Large intestine (tissue), 3 donors: ENCODE data around the gene NOC3L. TPM values are rescaled to one million over a fixed set of nuclear protein-coding genes. Genes with fewer than 3 reads are reported as not detected.
"Not testable (repeated sequence)": the region's sequence is repeated elsewhere in the genome, so short reads cannot be mapped to it uniquely, and the experiment has no call there.

Experiments used
- DNase-seq, 2 donors: peaks; one replicate each; pipeline versions ENCODE4 v3.0.0 to v3.0.0-alpha.2; 2013
- H3K27ac ChIP-seq: one replicate; pipeline ENCODE4 v1.5.1; 2013; ENCODE audit warnings: low read length
- H3K27me3 ChIP-seq: 2 replicates; pipeline ENCODE4 v1.6.1; 2013; ENCODE audit warnings: low read length; ENCODE audit not compliant: control insufficient read depth, insufficient read depth
- H3K36me3 ChIP-seq: 2 replicates; pipeline ENCODE4 v1.6.1; 2013; ENCODE audit warnings: low read length; ENCODE audit not compliant: control insufficient read depth, insufficient read depth
- H3K4me1 ChIP-seq: one replicate; pipeline ENCODE4 v1.6.1; 2013; ENCODE audit warnings: low read length; ENCODE audit not compliant: control insufficient read depth, insufficient read depth
- H3K4me3 ChIP-seq: one replicate; pipeline ENCODE4 v1.5.1; 2013; ENCODE audit warnings: low read length
- H3K9me3 ChIP-seq: one replicate; pipeline ENCODE4 v1.6.1; 2013; ENCODE audit warnings: mild to moderate bottlenecking, low read depth, low read length, moderate library complexity; ENCODE audit not compliant: control insufficient read depth
- WGBS: methylation state at CpG from one replicate; pipeline ENCODE4 v1.1.5; 2013; ENCODE audit warnings: low lambda C conversion rate; ENCODE audit not compliant: insufficient coverage; 5-methylcytosine and 5-hydroxymethylcytosine counted together
- polyA plus RNA-seq: library from polyadenylated mRNA; unstranded; fragments of 120-200 nt; gene quantifications from one replicate; pipeline ENCODE4 v1.2.1, GENCODE V29; 2013

NOC3L gene
- polyA plus RNA-seq, 1 donor, result 13.7 TPM

DNA sequence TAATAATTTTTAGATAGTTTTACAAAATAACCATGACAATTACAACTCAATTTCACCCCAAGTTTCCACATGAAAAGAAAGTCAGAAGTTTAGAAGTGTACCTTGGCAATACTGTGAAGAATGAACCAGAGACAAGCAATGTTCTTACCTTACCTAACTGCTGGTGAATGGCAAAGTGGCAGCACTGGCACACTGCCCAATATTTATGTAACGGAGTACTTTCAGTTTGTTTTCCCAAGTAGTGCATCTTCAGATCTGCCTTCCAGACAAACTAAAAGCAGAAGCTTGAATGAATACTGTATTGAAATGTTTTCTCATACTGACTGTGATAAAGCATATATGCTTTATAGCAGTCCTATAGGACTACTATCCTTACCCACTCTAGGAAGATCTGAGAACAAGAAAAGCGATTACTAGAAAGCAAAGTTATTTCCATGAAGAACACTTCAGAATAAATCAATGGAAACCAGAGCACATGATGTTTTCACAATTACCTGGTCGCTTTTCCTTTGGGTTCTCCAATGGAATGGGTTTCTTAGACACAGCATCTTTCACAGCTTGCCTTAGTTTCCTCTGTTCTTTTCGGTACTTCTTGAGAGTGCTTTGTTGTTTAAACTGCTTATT, 1.5 kb downstream of the NOC3L start:
- no peak for DNase-seq
- Histone ChIP-seq H3K36me3 (peaks cover 22% of the 10 kb centered on the region), H3K4me1 (peaks cover 9% of the 10 kb centered on the region), H3K4me3 (no peak overlapping the region), H3K27me3 (no peaks in the 10 kb centered on the region), H3K9me3 (no peaks in the 10 kb centered on the region), H3K27ac (no peak overlapping the region)
- 100% methylated on average over 1 of the region's 4 CpGs for WGBS

DNA sequence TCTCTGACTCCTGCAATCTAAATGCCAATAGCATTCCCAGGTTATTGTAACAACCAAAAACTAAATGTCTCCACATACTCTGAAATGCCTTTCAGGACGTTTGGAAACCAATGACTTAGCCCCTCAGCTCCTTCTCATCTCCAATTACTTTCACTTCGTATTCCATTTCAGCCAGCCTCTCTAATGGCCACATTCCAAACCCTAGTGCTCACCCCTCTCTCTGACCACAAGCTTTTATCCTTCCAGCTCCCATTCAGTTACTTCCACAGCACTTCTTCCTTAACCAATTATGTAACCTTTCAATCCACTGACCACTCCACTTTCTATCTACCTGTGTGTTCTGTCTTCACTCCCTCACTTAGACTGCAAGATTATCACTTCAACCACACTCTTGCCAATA, 4.3 kb downstream of the NOC3L start:
- H3K9me3 ChIP-seq, result no peaks in the 10 kb centered on the region
- 78% methylated on average over 2 of the region's 2 CpGs for WGBS
- H3K27me3 ChIP-seq, result no peaks in the 10 kb centered on the region
- H3K4me3 ChIP-seq, result no peak overlapping the region
- H3K27ac ChIP-seq, result no peak overlapping the region
- no peak for DNase-seq
- H3K36me3 ChIP-seq, result peaks cover 30% of the 10 kb centered on the region
- H3K4me1 ChIP-seq, result peaks cover 9% of the 10 kb centered on the region

DNA sequence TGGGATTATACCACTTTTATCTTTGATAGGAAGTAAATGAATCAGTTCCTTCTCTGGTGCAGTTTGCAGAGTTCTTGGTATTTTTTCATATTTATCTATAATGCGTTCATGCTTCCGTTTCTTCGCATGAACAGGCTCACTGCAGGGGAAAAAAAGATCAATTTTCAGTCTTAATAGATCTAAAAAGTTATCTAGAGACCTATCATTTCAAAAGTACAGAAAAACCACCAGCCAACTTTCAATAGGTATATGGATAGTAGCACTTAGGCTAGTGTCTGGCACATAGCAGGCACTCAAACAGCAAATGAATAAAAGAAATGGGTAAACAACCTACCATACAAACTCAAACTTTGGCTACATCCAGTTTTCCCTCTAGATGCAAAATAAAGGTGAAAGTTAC, 5.5 kb downstream of the NOC3L start:
- peaks cover 36% of the 10 kb centered on the region for H3K36me3 ChIP-seq
- DNase-seq, result no peak
- H3K4me1 ChIP-seq, result peaks cover 6% of the 10 kb centered on the region
- H3K9me3 ChIP-seq, result no peaks in the 10 kb centered on the region
- H3K4me3 ChIP-seq, result no peak overlapping the region
- WGBS, result 94% methylated on average over 3 of the region's 3 CpGs
- H3K27me3 ChIP-seq, result no peaks in the 10 kb centered on the region
- H3K27ac ChIP-seq, result no peak overlapping the region

DNA sequence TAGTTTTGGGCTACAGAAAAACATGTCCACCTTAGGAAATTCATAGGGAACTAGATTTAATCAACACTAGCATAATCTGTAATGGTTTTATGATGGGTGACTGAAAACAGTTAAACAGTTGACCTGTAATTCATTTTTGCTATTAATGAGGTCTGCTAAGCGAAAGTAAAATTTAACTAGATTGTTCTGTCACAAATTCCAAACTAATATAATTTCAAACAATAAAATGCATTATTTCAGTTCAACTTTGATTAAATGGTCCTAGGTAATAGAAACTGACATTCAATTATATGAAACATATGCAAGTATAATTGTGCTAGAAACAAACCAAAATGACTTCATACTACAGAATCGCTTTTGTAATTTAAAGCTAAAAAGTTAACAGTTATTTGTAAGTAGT, 6.9 kb downstream of the NOC3L start:
- H3K27me3 ChIP-seq, result no peaks in the 10 kb centered on the region
- WGBS, result 100% methylated on average over 2 of the region's 2 CpGs
- no peak overlapping the region for H3K27ac ChIP-seq
- no peaks in the 10 kb centered on the region for H3K9me3 ChIP-seq
- H3K36me3 ChIP-seq, result peaks cover 44% of the 10 kb centered on the region
- no peak overlapping the region for H3K4me3 ChIP-seq
- no peaks in the 10 kb centered on the region for H3K4me1 ChIP-seq
- no peak for DNase-seq

DNA sequence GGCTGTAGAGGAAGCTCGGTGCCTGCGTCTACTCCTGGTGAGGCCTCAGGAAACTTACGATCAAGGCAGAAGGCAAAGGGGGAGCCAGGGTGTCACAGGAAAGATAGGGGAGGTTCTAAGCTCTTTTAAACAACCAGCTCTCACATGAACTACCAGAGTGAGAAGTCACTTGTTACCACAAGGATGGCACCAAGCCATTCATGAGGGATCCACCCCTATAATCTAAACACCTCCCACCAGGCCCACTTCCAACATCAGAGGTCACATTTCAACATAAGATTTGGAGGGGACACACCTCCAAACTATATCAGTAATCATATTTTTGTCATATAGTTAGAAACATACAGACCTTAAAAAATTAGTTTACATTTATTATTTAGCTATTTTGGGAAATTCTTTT, 9.4 kb downstream of the NOC3L start:
- H3K4me1 ChIP-seq, result no peaks in the 10 kb centered on the region
- H3K36me3 ChIP-seq, result peaks cover 40% of the 10 kb centered on the region
- H3K4me3 ChIP-seq, result no peak overlapping the region
- H3K27me3 ChIP-seq, result no peaks in the 10 kb centered on the region
- no peak for DNase-seq
- H3K27ac ChIP-seq, result no peak overlapping the region
- no CpG with 5 or more reads among the region's 3 CpGs for WGBS
- H3K9me3 ChIP-seq, result no peaks in the 10 kb centered on the region

DNA sequence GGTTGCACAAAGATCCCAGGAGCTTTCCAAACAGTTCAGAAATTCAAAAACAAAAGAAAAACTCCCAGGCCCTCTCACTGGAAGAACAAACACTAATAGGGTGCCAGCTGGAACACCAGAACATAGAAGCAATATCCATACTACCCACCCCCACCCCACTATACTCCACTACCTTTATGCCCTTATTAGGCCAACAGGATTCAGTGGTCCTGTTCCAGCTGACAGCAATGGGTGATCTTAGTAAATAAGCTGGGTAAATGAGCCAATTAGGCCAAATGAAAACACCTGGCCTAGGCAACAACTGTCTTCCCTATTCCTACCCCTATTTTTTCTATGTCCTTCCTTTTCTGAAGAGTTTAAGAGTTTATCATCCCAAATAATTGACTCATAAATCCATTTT, 11.7 kb downstream of the NOC3L start:
- DNase-seq, result no peak
- Histone ChIP-seq H3K36me3 (peaks cover 33% of the 10 kb centered on the region), H3K27me3 (no peaks in the 10 kb centered on the region), H3K4me3 (no peak overlapping the region), H3K9me3 (no peaks in the 10 kb centered on the region), H3K4me1 (no peaks in the 10 kb centered on the region), H3K27ac (no peak overlapping the region)

DNA sequence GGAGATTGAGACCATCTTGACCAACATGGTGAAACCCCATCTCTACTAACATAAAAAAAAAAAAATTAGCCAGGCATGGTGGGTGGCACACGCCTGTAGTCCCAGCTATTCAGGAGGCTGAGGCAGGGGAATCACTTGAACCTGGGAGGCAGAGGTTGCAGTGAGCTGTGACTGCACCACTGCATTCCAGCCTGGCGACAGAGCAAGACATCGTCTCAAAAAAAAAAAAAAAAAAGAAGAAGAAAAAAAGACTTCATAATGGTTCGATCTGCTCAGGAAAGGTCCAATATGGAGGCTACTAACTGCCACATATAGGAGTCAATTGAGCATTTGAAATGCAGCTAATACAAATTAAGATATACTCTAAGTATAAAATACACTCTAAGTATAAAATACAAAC, 12.2 kb downstream of the NOC3L start:
- not testable (repeated sequence) for H3K9me3 ChIP-seq, H3K27me3 ChIP-seq

DNA sequence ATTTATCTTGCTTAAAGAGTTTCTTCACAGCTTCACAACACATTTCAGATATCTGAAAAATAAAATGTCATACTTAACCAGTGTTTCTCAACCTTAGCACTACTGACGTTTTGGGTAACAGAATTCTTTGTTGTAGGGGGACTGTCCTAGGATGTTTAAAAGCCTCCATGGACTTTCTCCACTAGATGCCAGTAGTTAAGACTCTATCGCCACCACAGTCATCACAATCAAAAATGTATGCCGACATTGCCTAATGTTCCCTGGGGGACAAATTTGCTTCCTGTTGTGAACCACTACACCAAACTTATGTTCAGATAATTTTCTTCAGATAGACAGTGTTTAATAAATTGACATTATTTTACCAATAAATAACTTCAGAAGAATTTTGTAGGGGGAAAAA, 13.4 kb downstream of the NOC3L start:
- Histone ChIP-seq H3K4me1 (no peaks in the 10 kb centered on the region), H3K27me3 (no peaks in the 10 kb centered on the region), H3K27ac (no peak overlapping the region), H3K9me3 (no peaks in the 10 kb centered on the region), H3K36me3 (peaks cover 30% of the 10 kb centered on the region), H3K4me3 (no peak overlapping the region)
- whole genome bisulfite sequencing, result no CpG with 5 or more reads among the region's 3 CpGs
- no peak for DNase-seq

More for the DNA sequence above, 12.2 kb downstream of the NOC3L start:
- no CpG with 5 or more reads among the region's 4 CpGs for WGBS
- not testable (repeated sequence) for H3K4me1 ChIP-seq, H3K4me3 ChIP-seq, H3K27ac ChIP-seq, DNase-seq
- H3K36me3 ChIP-seq, result peaks cover 33% of the 10 kb centered on the region

DNA sequence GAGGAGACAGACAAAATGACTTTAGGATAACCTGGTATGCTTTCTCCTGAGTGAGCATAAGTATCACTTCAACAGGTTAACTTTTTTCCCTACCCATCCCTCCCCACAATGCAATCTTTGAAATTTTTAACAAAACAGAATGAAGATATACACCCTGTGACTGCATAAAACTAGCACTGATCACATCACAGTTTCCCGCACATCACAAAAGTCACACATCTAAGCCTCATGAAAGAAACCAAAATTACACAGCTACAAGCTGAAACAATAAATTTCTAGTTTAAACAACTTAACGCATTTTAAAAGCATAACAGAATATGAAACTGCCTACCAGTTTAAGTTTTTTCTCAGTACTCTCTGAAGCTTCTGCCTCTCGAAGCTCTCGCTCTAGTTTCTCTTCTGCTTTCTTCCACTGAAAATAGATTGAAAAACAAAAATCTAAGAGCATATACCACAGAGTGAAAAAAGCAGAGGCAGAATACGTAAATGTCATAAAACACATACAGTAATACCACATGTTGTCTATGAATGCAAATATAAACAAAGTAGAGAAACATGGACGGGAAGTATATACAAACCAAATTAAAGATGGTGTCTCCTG, 18.1 kb downstream of the NOC3L start:
- Histone ChIP-seq H3K4me1 (no peaks in the 10 kb centered on the region), H3K4me3 (no peak overlapping the region), H3K9me3 (no peaks in the 10 kb centered on the region), H3K27me3 (no peaks in the 10 kb centered on the region), H3K36me3 (peaks cover 22% of the 10 kb centered on the region), H3K27ac (no peak overlapping the region)
- no peak for DNase-seq
- 100% methylated on average over 4 of the region's 6 CpGs for WGBS

DNA sequence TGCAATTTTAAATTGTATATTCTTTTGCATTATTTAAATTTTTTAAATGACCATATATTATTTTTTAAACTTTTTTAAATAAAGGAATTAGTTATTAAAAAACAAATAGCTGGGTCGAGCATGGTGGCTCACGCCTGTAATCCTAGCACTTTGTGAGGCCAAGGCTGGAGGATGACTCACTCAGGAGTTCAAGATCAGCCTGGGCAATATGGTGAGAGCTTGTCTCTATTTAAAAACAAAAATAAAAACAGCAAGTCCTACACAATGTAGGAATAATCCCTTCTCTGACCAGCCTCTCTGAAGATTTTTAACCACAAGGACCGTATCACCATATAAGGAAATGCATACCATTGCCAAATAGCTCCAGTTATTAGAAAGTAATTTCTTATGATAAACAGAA, 19.6 kb downstream of the NOC3L start:
- Histone ChIP-seq H3K4me1 (no peaks in the 10 kb centered on the region), H3K27me3 (no peaks in the 10 kb centered on the region), H3K9me3 (no peaks in the 10 kb centered on the region), H3K27ac (no peak overlapping the region), H3K4me3 (no peak overlapping the region), H3K36me3 (peaks cover 26% of the 10 kb centered on the region)
- WGBS, result no CpG with 5 or more reads among the region's 3 CpGs
- DNase-seq, result no peak

DNA sequence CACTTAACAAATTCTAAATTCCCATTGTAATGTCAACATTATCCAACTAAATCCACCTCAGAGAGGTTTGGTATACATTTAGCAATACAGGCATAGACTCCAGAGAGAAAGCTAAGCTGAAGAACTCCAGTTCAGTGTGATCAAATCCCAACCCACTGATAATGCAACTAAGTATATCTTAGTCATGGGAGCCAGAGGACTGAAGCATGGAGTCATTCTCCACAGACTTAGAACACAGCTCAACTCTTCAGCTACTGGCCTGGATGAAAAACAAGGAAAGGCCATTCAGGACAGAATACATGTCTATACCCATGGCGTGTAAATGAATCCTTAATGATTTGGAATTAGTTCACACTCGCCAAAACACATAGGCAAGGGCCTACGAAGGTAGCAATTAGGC, 27.9 kb downstream of the NOC3L start:
- H3K4me3 ChIP-seq, result no peak overlapping the region
- no peaks in the 10 kb centered on the region for H3K27me3 ChIP-seq
- H3K36me3 ChIP-seq, result peaks cover 50% of the 10 kb centered on the region
- DNase-seq, result no peak
- no peaks in the 10 kb centered on the region for H3K4me1 ChIP-seq
- no peaks in the 10 kb centered on the region for H3K9me3 ChIP-seq
- no CpG with 5 or more reads among the region's 3 CpGs for WGBS
- H3K27ac ChIP-seq, result no peak overlapping the region
